GM18508 (cell line): Measurements from ENCODE around the gene KIAA2012.

Experiments
- ATAC-seq: cut with Tn5 transposase; IDR thresholded peaks from one replicate; pipeline ENCODE4 v1.9.1; 2021; ENCODE audit warnings: moderate number of reproducible peaks; ENCODE audit not compliant: insufficient read depth, unreplicated experiment

Gene KIAA2012

DNA sequence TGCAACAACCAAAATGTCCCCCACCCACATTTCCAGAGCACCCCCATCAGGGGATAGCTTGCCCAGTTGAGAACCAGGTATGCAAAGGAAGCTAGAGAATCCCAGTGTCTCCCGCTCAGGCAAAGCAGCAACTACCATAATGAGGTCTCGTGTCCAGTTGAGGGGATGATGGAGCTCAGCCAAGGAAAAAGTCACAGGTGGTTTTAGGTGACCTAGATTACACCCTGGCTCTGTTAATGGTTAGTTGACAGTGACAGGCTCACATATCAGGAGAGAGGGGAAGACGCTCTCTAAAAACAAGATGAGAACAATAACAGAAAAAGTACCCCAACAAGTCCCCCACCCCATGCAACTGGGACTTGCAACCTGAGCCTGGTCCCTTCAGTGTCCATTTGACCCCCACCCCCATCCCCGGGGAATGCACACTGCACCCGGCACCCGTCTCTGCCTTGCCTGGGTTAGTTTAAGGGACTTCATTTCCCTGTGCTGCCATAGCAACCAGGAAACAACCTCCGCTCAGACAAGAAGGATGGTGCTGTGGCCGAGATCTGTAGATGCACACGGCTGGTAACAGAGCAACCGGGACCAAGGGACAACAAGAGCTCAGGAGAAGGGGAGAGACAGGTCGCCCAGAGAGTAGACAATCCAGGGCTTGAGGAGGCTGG lies at the start of gene KIAA2012:
Gene KIAA2012 (plus strand): TSS at position 519 of the 665 bp plus-strand sequence. CDS start 373 bp downstream, outside the sequence.
- ATAC-seq: no peak

DNA sequence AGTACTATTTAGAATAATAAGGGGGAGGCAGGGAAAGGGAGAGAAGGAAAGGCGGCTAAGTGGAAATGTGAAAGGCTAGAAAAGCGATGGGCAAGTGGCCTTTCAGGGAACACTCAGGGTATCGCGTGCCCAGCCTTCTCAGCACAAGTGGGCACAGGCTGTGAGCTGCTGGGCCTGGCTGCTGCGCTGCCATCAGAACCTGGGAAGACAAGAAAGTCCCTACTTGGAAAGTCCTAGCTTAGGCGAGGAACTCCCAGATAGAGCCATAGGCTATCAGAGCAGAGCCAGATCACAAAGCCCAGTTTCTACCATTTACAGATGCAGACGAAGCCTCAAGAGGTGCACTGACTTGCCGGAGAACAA lies 49.2 kb upstream of the KIAA2012 start:
- no peak for ATAC-seq

DNA sequence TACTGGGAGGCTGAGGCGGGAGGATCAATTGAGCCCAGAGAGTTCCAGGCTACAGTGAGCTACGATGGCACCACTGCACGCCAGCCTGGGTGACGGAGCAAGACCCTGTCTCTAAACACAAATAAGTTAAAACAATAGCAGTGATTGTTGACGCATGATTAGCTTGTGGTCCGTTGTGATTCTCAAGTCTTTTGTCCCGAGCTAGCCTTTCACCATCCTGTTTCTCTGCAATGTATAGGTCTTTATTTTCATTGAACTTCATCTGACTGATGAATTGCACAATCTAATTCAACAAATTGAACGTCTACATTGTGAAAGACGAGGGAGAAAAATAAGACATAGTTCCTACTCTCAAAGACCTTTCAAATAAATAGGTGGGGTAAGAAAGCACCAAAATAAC lies 48.2 kb upstream of the KIAA2012 start:
- no peak for ATAC-seq

DNA sequence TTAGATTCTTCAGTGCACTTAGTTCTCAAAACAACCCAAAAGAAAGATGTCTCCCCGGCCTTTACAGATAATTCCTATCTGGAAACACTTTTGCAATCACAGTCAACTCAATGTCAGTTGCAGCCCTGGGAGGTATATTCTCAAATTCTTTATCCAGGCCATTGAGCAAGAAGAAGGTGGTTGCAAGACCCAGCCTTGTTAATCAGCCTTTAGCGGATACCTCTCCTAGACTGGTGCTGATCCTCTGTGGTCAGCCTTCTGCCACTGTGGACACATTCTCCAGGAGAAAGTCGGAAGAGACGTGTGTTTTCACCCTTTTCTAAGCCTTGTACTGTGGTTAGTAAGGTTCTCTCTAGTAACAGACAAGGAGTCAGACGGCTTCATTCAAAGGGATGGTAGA lies 47.2 kb upstream of the KIAA2012 start:
- ATAC-seq: no peak

DNA sequence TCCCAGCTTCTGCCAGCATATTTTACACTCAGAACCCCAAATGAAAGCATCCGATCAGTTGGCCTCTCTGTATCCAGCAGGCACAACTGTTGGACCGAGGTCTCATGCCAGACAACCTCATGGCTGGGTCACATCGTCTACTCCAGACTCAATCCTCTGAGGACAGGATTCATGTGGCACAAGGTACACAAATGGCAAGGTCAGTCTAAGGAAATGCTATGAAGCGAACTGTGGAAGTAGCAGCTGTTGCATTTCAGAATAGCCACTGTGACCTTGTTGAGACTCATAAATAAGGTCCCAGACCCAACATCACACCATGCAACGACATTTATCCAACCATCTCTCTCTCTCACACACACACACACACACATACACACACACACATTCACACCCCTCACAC lies 46.5 kb upstream of the KIAA2012 start:
- ATAC-seq: no peak

DNA sequence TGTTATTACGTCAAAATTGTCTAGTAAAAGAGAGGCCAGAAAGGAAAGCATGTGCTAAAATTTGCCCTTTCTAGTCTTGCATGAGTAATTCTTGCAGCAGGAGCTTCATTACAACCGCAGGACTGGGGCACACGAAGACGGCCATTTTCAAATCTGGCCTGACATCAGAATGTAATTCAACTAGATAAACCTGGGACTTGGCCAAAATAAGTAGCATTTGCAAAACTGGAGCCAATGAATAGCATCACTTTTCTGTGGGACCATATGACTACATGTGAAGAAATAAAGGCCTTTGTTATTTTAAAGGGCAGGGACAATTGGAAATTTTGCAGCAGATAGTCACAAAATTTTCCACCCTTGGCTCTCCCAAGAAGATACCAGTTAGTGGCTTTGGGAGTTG lies 42.4 kb upstream of the KIAA2012 start:
- ATAC-seq: no peak

DNA sequence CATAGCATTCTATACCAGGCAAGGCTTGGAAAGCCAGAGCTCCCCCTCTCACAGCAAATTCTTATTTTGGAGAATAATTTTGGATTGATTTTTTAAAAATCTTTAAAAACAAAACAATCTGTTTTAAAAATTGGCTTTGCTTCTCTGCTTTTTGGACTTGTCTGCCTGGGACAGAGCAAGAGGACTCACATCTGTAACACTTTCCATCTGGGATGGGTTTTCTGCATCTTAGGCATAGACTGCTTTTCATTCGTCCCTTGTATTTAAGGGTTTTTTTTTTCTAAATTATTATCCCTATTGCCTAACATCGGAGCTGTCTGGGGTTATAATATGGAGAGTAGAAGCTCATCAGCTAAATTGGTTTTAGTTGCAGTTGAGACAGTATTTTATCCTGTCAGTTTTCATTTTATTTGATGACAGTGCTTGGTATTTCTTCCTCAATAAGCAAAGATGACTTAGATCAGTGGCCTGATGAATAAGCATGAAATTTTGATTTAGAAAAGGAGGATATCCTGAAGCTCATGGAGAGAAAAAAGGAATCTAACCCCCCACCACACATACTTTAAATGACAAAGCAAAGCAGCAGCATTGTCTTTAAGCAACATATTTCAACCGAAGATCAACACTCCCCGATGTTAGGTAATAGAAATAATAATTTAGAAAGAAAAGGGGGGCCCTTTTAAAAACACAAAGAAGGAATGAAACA lies 41.7 kb upstream of the KIAA2012 start:
- no peak for ATAC-seq

DNA sequence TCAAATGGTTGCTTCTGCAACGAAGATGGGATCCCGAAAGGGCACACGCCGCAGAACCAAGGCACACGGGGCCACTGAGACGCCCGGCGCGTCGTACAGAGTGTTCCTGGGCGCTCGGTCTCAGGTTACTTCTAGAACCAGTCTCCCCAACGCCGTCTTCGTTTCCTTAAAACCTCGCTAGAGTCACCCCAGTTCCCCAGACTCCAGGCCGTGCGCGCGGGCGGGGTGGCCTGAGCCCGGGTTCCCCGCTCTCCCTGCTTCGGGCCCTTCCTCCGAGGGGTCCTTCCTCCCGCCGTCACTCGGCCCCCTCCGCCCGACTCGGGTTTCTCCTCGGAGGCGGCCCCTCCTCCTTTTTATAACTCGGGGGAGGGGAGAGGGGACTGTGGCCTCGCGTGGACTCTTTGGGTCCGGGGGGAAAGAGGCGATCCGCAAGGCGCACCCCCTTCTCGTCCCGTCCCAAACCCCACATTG lies 40.2 kb upstream of the KIAA2012 start:
- no peak for ATAC-seq

DNA sequence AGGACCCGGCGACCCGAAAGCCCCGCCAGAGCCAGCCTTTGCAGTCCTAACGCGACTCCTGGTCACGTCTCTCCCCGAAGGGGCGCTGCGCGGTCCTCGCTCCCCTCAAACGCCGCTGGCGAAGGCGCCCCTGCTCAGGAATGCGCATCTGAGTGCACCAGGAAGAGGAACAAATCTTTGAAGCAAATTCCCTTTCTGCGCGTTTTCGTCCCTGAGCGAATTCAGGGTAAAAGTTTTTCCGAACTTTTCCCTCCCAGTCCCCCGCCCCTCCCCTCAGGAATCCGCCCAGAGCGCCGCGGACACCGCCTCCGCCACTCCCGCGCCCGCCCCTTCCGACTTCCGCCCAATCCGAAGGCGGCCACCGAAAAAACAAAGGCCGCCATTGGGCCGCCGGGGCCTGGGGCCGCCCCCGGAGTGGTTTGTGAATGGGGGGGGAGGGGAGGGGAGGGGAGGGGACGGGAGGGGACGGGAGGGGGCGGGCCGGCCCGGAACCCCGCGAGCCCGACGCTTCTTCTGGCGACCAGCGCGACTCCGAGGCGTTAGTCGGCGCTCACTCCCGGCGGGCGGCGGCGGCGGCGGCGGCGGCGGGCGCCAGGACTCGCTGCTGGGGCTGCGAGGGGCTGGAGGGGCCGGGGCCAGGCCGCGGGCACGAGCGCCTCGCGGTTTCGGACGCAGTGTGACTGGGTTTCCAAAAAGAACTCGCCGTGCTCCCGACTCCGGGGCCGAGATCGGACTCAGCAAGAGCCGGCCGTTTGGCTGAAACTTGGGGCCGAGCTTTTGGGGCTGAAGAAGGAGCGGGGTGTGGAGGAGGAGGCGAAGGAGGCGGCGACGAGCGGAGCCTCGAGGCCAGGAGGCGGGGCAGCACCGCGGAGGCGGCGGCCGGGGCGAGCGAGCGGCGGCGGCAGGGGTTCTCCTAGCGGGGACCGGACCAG lies 39.5 kb upstream of the KIAA2012 start, which contains the start of gene FZD7:
Gene FZD7 (plus strand): TSS at position 539 of the 932 bp plus-strand sequence. CDS start 793 bp downstream, outside the sequence.
- ATAC-seq: no peak

DNA sequence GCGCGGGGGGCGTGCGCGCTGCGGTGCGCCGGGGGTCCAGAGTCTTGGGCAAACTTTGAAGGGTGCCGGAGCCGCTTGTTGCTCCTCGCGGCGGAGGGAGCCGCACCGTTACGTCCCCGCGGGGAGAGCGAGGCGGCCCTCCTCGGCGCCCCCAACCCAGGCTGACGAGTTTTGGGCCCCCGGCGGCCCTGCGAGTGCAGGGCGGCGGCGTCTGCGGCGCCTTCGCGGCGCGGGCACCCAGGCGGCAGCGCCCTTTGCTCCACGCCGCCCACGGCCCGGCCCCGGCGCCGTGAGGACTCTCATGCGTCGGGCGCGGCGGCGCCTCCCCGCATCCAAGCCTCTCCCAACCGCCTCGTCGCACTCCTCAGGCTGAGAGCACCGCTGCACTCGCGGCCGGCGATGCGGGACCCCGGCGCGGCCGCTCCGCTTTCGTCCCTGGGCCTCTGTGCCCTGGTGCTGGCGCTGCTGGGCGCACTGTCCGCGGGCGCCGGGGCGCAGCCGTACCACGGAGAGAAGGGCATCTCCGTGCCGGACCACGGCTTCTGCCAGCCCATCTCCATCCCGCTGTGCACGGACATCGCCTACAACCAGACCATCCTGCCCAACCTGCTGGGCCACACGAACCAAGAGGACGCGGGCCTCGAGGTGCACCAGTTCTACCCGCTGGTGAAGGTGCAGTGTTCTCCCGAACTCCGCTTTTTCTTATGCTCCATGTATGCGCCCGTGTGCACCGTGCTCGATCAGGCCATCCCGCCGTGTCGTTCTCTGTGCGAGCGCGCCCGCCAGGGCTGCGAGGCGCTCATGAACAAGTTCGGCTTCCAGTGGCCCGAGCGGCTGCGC lies 38.6 kb upstream of the KIAA2012 start:
- ATAC-seq: no peak

DNA sequence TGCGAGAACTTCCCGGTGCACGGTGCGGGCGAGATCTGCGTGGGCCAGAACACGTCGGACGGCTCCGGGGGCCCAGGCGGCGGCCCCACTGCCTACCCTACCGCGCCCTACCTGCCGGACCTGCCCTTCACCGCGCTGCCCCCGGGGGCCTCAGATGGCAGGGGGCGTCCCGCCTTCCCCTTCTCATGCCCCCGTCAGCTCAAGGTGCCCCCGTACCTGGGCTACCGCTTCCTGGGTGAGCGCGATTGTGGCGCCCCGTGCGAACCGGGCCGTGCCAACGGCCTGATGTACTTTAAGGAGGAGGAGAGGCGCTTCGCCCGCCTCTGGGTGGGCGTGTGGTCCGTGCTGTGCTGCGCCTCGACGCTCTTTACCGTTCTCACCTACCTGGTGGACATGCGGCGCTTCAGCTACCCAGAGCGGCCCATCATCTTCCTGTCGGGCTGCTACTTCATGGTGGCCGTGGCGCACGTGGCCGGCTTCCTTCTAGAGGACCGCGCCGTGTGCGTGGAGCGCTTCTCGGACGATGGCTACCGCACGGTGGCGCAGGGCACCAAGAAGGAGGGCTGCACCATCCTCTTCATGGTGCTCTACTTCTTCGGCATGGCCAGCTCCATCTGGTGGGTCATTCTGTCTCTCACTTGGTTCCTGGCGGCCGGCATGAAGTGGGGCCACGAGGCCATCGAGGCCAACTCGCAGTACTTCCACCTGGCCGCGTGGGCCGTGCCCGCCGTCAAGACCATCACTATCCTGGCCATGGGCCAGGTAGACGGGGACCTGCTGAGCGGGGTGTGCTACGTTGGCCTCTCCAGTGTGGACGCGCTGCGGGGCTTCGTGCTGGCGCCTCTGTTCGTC lies 37.7 kb upstream of the KIAA2012 start:
- ATAC-seq: no peak

DNA sequence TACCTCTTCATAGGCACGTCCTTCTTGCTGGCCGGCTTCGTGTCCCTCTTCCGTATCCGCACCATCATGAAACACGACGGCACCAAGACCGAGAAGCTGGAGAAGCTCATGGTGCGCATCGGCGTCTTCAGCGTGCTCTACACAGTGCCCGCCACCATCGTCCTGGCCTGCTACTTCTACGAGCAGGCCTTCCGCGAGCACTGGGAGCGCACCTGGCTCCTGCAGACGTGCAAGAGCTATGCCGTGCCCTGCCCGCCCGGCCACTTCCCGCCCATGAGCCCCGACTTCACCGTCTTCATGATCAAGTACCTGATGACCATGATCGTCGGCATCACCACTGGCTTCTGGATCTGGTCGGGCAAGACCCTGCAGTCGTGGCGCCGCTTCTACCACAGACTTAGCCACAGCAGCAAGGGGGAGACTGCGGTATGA lies 37.1 kb upstream of the KIAA2012 start:
- ATAC-seq: no peak

DNA sequence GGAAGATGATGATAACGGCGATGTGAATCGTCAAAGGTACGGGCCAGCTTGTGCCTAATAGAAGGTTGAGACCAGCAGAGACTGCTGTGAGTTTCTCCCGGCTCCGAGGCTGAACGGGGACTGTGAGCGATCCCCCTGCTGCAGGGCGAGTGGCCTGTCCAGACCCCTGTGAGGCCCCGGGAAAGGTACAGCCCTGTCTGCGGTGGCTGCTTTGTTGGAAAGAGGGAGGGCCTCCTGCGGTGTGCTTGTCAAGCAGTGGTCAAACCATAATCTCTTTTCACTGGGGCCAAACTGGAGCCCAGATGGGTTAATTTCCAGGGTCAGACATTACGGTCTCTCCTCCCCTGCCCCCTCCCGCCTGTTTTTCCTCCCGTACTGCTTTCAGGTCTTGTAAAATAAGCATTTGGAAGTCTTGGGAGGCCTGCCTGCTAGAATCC lies 36.4 kb upstream of the KIAA2012 start:
- ATAC-seq: no peak

DNA sequence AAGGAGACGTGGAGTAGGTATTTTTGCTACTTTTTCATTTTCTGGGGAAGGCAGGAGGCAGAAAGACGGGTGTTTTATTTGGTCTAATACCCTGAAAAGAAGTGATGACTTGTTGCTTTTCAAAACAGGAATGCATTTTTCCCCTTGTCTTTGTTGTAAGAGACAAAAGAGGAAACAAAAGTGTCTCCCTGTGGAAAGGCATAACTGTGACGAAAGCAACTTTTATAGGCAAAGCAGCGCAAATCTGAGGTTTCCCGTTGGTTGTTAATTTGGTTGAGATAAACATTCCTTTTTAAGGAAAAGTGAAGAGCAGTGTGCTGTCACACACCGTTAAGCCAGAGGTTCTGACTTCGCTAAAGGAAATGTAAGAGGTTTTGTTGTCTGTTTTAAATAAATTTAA lies 36.0 kb upstream of the KIAA2012 start:
- ATAC-seq: no peak

DNA sequence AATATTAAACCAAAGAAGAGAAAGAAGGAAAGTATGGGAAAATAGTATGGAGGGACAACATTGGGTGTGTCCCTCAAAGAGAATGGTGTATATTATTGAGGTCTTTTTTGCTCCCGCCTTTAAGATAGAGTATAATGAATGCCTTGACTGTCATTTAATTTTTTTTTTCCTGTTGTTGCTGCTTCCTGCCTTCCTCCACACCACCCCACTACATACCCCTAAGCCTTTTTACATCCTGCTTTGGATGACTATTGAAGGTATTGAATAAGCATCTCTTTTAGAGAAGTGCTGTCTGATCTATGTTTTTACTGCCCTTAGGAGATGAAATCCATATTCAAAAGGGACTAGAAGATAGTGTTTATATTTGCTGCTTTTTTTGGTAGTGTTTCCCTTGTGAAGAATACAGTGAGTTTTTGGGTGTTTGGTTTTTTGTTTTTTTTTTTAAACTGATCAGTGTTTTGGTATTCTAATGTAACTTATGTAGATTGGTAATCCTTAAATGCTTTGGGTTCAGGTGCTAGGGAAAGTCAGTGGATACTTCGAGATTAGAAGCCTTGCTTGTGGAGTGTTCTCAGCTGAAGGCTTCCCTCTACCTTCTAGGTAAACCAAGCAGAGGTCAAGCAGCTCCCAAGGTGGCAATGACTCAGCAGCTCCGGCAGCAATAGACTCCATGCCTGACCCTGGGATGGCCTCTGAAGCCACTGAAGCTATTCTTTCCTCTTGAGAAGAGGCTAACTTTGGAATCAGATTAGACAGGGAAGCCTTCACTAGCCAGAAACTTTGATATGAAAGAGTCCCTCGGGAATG lies 34.4 kb upstream of the KIAA2012 start:
- ATAC-seq: no peak

DNA sequence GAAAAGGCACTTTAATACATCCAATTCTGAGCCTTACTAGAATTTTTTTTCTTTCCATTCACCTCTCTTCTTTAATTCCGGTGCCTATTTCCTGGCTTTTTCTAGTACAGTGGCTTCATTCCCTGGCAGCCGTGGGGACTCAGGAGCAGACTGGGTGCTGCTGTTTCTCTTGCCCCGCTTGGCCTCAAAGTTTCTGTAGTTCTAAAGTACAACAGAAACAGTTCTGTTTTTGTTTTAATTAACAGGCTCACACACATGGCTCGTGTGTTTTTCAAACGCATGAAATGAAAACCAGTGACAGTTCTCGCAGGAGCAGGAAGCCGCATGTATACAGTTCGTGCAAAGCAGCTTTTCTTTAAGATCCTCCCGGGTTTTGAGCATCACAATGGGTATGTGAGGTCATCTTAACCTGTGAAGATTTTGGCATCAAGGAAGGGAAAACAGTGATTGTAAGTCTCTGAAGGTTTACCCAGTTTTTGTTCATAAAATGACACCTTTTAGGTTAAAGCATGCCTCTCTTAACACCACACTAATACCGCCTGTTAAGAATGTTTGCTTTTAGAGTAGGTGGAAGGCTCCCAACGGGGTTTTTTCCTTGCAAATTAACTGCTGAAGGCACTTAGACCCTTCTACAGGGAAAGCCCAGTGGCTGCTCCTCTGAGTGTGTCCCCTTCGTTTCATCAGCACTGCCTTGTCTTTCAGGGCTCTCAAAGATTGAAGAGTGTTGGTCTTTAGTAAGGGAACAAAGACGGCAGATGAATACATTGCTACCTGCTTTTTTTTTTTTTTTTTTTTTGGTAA lies 33.6 kb upstream of the KIAA2012 start:
- ATAC-seq: no peak

DNA sequence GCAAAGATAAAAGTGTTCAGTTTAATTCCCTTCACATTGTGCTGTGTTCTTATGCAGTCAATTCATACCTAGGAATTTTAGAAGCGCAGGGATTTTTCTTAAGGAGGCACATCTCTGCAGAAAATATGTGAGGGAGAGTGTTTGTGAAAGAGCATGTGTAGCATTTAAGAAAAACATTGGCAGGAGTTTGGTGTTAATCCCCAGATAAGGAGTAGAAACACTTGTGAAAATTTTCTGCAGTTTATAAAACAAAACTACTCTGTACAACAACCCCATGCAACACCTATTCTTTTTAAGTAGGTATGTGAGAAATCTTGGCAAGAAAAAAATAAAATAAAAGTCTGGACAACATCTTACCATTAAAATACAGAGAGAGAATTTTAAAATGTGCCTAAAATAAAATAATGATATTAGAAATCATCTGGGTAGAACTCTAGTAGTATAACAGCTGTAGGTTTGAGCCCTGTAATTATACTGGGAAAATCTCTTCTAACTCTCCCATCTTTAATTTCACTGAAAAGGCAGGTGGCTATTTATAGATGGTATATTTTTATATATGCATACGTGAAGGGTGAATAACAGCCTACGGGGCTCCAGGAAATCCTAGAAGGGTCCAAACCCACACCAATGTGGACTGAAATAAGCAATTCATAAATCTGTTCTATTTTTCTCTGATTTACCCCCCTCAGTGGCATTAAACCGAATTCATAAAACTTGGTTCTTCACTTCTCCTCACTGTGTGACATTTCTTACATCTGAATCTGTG lies 32.8 kb upstream of the KIAA2012 start:
- no peak for ATAC-seq
